IPS-15b (cell line): Measurements from ENCODE around the gene BBOX1.

ENCODE experiments used
- H3K27me3 ChIP-seq: one replicate; pipeline ENCODE4 v1.6.1; 2013; ENCODE audit warnings: low read length; ENCODE audit not compliant: control insufficient read depth, insufficient read depth
- H3K36me3 ChIP-seq: one replicate; pipeline ENCODE4 v1.6.1; 2013; ENCODE audit warnings: low read length; ENCODE audit not compliant: control insufficient read depth, insufficient read depth
- H3K4me1 ChIP-seq: one replicate; pipeline ENCODE4 v1.6.1; 2013; ENCODE audit warnings: mild to moderate bottlenecking, low read length; ENCODE audit not compliant: control insufficient read depth, insufficient read depth
- H3K4me3 ChIP-seq: one replicate; pipeline ENCODE4 v1.5.1; 2013; ENCODE audit warnings: low read depth, low read length
- H3K9ac ChIP-seq: one replicate; pipeline ENCODE4 v1.6.1; 2013; ENCODE audit warnings: low read depth, mild to moderate bottlenecking, low read length
- H3K9me3 ChIP-seq: one replicate; pipeline ENCODE4 v1.6.1; 2013; ENCODE audit warnings: mild to moderate bottlenecking, low read length; ENCODE audit not compliant: control insufficient read depth, insufficient read depth

The BBOX1 gene

GRCh38 chr11:27031754-27032153 lies 8.9 kb upstream of the BBOX1 start:
- H3K4me1 ChIP-seq = no peaks in the 10 kb centered on the region
- H3K4me3 ChIP-seq = no peak overlapping the region
- H3K27me3 ChIP-seq = no peaks in the 10 kb centered on the region
- no peaks in the 10 kb centered on the region for H3K36me3 ChIP-seq
- H3K9me3 ChIP-seq = no peaks in the 10 kb centered on the region
- no peak overlapping the region for H3K9ac ChIP-seq

DNA sequence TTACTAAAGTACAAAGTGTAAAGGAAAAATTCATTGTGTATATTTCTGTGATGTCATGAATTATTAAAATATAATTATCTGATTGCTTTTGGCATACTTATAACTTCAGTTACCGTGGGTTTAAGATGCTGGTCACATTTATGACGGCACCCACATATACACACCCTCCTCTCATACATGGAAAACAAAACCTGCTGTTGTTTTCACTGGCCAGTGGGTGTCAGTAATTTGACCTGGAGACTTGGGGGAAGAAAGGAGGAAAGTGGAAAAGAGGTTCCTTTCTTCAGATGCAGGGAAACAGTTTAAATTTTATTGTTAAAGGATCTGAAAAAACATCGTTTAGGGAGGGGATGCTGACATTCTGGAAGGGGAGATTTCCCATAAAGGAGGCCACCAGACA lies 742 bp upstream of the BBOX1 start:
- Histone ChIP-seq H3K27me3 (no peaks in the 10 kb centered on the region), H3K4me3 (no peak overlapping the region), H3K9me3 (peaks cover 3% of the 10 kb centered on the region)

DNA sequence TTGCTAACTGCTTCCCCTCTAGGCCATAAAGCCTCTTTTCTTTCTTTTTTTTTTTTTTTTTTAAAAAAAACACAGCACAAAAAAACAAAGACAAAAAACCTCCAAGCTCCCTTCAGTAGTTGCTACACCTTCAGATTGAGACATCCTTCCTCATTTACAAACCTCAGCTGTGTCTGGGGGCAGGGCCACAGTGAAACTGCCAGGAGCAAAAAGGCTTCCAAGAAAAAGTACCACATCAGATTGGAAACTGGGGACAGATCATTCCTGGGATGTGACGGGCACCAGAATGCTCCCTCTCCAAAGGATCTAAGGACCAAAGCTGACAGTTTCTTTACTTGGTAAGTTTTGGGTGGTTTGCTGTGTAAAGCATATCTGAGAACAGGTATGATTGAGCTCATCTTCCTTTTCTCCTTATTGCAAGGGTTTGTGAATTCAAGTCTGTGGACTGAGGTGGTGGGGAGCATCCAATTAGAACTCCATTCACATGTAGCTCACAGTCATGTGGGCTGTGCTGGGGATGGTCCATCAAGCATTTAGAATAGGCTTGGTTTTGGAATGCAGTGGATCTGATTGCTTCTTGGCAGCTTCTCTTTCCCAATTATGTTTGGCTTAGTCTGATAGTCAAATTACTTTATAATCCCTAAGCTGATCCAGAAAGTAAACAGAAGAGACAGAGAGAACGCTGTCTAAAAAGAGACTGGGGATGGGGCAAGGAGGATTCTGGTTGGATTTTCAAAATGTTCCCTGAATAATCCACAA lies 705 bp downstream of the BBOX1 start:
- Histone ChIP-seq H3K27me3 (no peaks in the 10 kb centered on the region), H3K36me3 (no peaks in the 10 kb centered on the region)

More for the DNA sequence above, 742 bp upstream of the BBOX1 start:
- Histone ChIP-seq H3K36me3 (no peaks in the 10 kb centered on the region), H3K9ac (no peak overlapping the region), H3K4me1 (peaks cover 8% of the 10 kb centered on the region)

DNA sequence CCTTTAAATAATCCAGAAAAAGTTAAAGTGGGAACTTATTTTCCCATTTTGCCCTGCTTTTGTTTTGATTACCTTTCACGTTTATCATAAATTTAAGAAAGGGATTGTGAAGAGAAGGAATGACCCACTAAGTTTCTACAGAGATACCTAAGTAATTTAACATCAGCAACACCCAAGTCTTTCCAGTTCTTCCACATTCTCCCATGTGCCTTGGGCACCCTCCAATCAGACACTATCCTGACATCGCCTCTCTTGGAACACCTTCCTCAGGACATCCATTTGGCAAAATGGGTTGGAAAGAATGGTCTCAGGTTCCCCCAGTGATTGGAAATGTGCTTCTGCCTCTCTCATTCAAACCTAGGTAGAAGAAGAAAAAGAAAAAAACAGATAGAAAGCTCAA lies 6.3 kb downstream of the BBOX1 start:
- Histone ChIP-seq H3K9me3 (no peaks in the 10 kb centered on the region), H3K36me3 (no peaks in the 10 kb centered on the region)

More for the DNA sequence above, 705 bp downstream of the BBOX1 start:
- H3K4me1 ChIP-seq = peaks cover 8% of the 10 kb centered on the region
- no peak overlapping the region for H3K9ac ChIP-seq
- H3K4me3 ChIP-seq = no peak overlapping the region
- peaks cover 3% of the 10 kb centered on the region for H3K9me3 ChIP-seq

DNA sequence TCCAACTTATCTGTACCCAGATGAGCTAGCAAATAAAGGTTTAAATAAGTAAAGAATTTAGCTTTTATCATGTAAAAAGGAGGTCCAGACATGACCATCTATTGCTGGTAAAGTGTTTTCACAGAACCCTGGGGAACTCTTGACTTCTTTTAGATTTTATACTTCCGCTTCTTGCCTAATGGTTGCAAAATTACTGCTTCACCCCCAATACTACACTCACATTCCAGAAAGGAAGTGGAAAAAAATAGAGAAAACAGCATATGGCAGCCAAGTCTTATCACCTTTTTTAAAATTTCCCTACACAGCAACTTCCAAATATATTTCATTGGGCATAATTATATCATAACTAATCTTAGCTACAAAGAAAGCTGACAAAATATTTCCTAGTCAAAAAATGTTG lies 12.1 kb downstream of the BBOX1 start:
- Histone ChIP-seq H3K36me3 (no peaks in the 10 kb centered on the region), H3K4me3 (no peak overlapping the region), H3K9me3 (no peaks in the 10 kb centered on the region), H3K4me1 (no peaks in the 10 kb centered on the region), H3K27me3 (no peaks in the 10 kb centered on the region), H3K9ac (no peak overlapping the region)

More for the DNA sequence above, 6.3 kb downstream of the BBOX1 start:
- Histone ChIP-seq H3K27me3 (no peaks in the 10 kb centered on the region), H3K4me3 (no peak overlapping the region), H3K9ac (no peak overlapping the region), H3K4me1 (no peaks in the 10 kb centered on the region)

- Histone ChIP-seq H3K27me3 (no peaks in the 10 kb centered on the region), H3K9me3 (no peaks in the 10 kb centered on the region), H3K36me3 (no peaks in the 10 kb centered on the region), H3K4me1 (no peaks in the 10 kb centered on the region), H3K9ac (no peak overlapping the region), H3K4me3 (no peak overlapping the region)
Observed at GRCh38 chr11:27055065-27055682, 14.6 kb downstream of the BBOX1 start.

DNA sequence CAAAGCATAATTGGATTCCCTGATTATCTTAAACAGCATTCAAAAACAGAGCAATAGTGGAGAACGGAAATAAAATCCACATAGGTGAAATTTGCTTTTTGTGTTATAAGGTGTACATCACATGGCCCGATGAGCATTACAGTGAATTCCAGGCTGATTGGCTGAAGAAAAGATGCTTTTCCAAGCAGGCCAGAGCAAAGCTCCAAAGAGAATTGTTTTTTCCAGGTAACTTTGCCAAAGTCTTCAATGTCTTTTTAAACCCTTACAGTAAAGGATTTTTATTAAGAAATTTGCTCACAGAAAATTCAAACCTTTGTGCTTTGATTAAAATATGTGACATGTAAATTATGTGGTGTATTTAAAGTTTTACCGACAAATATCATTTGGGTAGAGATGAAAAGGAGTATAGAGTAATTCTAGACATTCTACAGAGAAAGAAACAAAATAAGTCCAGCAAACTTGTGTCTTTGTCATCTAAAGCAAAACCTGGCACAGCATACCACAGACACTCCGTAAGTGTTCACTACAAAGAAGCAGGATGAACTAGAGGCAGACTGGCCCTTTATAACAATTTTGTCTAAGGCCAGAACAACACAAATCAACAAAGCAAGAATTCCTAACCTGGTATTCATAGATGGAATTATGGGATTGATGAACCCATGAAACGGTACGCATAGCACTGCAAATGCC lies 16.6 kb downstream of the BBOX1 start:
- Histone ChIP-seq H3K9me3 (no peaks in the 10 kb centered on the region), H3K36me3 (no peaks in the 10 kb centered on the region), H3K4me3 (no peak overlapping the region), H3K4me1 (no peaks in the 10 kb centered on the region), H3K27me3 (no peaks in the 10 kb centered on the region), H3K9ac (no peak overlapping the region)

GRCh38 chr11:27058456-27058855 lies 17.8 kb downstream of the BBOX1 start:
- Histone ChIP-seq H3K27me3 (no peaks in the 10 kb centered on the region), H3K9ac (no peak overlapping the region), H3K4me1 (no peaks in the 10 kb centered on the region), H3K4me3 (no peak overlapping the region), H3K36me3 (no peaks in the 10 kb centered on the region), H3K9me3 (no peaks in the 10 kb centered on the region)

DNA sequence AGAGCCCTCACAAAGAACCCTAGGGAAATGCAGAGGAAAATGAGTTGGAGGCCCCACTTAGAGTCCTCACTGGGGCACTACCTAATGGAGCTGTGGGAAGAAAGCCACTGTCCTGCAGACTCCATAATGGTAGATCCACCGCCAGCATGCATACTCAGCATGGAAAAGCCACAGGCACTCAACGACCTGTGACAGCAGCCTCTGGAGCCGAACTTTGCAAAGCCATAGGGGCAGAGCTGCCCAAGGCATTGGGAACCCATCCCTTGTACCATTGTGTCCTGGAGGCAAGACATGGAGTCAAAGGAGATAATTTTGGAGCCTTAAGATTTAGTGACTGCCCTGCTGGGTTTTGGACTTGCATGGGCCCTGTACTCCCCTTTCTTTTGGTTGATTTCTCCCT lies 18.8 kb downstream of the BBOX1 start:
- Histone ChIP-seq H3K4me1 (no peaks in the 10 kb centered on the region), H3K9me3 (no peaks in the 10 kb centered on the region), H3K36me3 (no peaks in the 10 kb centered on the region), H3K9ac (no peak overlapping the region), H3K27me3 (no peaks in the 10 kb centered on the region), H3K4me3 (no peak overlapping the region)

DNA sequence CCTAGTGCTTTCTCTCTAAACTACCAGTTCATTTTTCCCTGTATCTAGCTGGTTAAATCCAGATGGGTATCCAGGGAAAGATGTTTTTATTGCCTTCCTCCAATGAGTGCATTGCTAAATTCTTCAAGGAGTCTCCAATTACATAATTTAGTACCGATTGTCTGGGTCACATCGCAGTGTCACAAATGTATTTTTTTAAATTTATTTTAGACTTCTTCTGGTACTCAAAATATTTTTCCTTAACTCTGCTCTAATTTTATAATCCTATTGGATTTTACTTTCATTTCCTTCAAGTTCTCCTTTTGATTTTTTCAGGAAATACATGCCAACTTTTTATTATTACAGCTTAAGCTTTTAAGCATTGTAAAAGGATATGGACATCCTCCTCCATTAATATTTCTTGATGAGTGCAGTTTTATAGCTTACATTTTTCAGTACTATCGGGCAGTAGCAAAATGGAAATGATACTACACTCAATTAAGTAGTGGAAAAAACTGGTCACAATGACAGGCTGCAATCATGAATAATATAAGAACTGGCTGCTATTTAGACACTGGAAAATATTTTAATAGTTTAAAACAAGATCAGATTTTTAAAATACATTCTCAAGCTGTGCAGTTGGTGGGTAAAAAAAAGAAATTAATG lies 20.3 kb downstream of the BBOX1 start:
- H3K27me3 ChIP-seq = no peaks in the 10 kb centered on the region
- no peaks in the 10 kb centered on the region for H3K36me3 ChIP-seq
- no peaks in the 10 kb centered on the region for H3K9me3 ChIP-seq
- H3K9ac ChIP-seq = no peak overlapping the region
- H3K4me3 ChIP-seq = no peak overlapping the region
- no peaks in the 10 kb centered on the region for H3K4me1 ChIP-seq

DNA sequence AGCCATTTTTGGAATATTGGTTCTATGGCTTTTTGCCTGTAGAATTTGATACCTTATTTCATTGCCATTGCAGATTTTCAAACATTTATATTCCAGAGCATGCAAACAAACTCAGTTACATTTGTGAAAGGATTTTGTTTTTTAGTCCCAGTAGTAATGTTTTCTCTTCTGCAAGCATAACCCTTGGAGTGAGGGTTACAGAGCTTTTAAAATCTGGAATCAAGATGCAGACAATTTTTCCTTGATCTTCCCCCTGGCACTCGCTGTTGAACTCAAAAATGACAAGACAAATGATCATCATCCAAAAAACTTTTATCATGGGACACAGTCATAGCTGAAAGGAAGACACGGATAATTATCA lies 20.8 kb downstream of the BBOX1 start:
- Histone ChIP-seq H3K4me1 (no peaks in the 10 kb centered on the region), H3K4me3 (no peak overlapping the region), H3K9me3 (no peaks in the 10 kb centered on the region), H3K9ac (no peak overlapping the region), H3K27me3 (no peaks in the 10 kb centered on the region), H3K36me3 (no peaks in the 10 kb centered on the region)
